Thyroid gland (tissue), 4 donors: Measurements from ENCODE around the gene MCF2L.

Experiments used
- POLR2A ChIP-seq, 2 donors: fragments of 450-650 bp; IDR thresholded peaks; one replicate each; pipeline ENCODE4 v1.6.1; 2017; ENCODE audit warnings: antibody characterized with exemption in 2 of 2, mild to moderate bottlenecking in 2 of 2, moderate library complexity in 1 of 2
- TF ChIP-seq, protein P1 (sequence below), 6 experiments: fragments of 200-600 bp in 3 of 6; fragments of 450-650 bp in 3 of 6; sonication (generic) in 3 of 6; IDR thresholded peaks; one replicate each; pipeline ENCODE4 v1.5.1; 2016 to 2019; ENCODE audit warnings: antibody characterized with exemption in 6 of 6, mild to moderate bottlenecking in 2 of 6, inconsistent platforms in 1 of 6, moderate library complexity in 1 of 6

DNA sequence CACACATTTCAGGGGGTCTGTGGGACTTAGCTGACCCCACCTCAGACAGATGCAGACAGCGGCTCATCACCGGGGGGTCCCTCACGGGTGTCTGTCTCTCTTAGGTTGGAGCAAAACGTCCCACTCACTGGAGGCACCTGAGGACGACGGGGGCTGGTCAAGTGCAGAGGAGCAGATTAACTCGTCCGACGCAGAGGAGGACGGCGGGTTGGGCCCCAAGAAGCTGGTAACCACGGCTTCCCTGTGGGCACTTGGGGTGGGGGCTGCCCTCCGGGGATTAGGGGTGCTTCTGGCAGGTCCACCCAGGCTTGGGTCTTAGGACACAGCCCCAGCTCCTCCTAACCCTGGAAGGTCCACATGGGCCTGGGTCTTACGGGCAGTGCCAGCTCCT, 125.4 kb downstream of the MCF2L start:
- TF ChIP-seq, protein P1, sequence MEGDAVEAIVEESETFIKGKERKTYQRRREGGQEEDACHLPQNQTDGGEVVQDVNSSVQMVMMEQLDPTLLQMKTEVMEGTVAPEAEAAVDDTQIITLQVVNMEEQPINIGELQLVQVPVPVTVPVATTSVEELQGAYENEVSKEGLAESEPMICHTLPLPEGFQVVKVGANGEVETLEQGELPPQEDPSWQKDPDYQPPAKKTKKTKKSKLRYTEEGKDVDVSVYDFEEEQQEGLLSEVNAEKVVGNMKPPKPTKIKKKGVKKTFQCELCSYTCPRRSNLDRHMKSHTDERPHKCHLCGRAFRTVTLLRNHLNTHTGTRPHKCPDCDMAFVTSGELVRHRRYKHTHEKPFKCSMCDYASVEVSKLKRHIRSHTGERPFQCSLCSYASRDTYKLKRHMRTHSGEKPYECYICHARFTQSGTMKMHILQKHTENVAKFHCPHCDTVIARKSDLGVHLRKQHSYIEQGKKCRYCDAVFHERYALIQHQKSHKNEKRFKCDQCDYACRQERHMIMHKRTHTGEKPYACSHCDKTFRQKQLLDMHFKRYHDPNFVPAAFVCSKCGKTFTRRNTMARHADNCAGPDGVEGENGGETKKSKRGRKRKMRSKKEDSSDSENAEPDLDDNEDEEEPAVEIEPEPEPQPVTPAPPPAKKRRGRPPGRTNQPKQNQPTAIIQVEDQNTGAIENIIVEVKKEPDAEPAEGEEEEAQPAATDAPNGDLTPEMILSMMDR (IDR thresholded peaks at IDR 0.05): no peak
- no peak for TF ChIP-seq POLR2A (IDR thresholded peaks at IDR 0.05)
